Raji (cell line): ENCODE measurements around the gene EVX2.

Experiments
- POLR2A ChIP-seq: IDR thresholded peaks from 2 replicates; pipeline ENCODE4 v1.6.1; 2011; ENCODE audit warnings: low read depth, low read length, control low read depth; ENCODE audit not compliant: insufficient read depth

Gene EVX2

GRCh38 chr2:176079285-176079830 is 4.4 kb downstream of the EVX2 start:
- TF ChIP-seq POLR2A, result no peak

DNA sequence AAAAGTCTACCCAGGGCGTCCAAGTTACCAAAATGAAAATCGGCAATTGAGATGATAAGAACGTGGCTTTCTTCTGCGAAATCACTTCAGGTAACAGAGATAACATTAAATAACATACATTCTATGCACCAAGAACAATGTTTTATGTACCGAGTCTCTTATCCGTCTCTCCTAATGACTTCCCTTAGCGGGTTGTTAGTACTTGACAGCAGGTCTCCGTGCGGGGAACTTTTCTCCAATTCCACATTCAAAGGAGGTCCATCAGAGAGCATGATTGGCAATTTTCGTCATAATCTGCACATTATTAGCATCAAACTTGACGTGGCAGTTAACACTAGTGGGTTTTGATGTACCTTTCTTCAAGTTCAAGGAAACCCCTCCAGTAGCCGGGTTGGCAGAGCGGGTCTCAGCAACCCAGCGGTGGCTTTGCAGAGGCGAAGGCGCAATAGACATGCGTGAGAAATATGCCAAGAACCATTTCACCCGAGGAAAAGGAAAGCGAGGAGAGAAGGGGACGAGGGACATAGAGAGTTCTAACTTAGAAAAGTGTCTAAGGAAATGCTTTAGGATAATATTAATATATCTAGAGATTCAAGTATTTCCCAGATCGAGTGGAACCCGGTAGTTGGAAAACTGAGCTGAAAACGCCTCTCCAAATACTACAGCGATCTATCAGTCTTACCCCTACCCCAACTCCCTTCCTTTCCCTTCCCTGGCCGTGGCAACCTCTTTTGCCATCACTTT is 5.0 kb downstream of the EVX2 start:
- no peak for TF ChIP-seq POLR2A

DNA sequence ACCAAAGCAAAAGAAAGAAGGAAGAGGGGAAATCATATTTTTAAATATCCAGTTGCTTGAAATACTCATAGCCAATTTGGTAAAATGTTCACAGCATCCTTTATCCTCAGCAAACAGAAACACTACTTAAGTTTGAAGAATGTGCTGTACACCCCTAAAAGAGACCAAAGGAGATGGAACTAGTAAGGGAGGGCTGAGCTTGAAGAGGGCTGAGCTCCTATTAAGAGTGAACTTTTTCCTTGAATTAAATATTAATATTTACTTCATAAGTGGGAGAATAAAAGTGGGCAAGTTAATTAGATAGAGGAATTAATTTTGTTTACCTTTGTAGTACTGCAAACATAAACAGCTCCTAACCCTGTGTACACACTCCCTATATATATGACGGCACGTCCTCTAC is 7.0 kb downstream of the EVX2 start:
- TF ChIP-seq POLR2A, result no peak

- TF ChIP-seq POLR2A, result no peak
Measured at GRCh38 chr2:176076063-176076462, 7.7 kb downstream of the EVX2 start.

- no peak for TF ChIP-seq POLR2A
Measured at GRCh38 chr2:176075481-176075880, 8.3 kb downstream of the EVX2 start.

DNA sequence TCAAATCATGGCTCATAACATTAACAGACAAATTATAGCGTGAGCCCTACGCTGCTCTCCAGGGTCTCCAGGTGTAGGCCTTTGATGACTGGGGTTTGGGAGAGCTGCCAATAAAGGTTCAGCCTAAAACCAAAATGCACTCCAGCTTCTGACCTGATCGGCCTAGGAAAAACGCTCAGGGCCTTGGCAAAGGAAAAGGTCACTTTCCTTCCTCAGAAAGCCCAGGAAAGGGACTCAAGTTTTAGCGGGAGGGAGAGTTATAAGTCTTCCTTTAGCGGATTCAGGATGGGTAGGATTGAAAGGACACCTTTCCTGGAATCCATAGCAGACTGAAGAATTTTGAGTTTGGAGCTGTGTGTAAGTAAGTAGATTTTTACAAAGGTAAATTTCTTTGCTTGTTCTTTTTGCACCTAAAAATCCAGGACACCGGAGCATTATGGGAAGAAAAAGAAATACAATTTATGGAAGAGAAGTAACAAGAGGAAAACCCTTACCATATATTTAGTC is 8.8 kb downstream of the EVX2 start:
- no peak for TF ChIP-seq POLR2A

- no peak for TF ChIP-seq POLR2A
Measured at GRCh38 chr2:176072951-176073904, 10.5 kb downstream of the EVX2 start.

DNA sequence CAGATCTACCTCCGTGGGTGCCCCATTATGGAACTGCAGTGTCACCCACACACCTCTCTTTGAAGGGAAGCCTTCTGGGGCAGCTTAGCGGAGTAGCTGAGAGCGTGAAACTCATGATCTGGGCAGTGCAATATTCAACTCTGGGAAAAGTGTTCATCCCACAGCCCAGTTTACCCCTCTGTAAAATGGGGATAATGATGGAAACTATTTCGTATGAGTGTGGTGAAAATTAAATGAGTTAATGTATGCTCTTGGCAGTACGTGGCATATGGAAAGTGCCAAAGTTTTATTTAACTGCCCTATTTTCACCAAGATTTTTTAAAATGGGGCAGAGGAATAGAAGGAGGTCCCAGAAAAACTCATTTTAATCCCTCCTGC is 11.5 kb downstream of the EVX2 start:
- no peak for TF ChIP-seq POLR2A

DNA sequence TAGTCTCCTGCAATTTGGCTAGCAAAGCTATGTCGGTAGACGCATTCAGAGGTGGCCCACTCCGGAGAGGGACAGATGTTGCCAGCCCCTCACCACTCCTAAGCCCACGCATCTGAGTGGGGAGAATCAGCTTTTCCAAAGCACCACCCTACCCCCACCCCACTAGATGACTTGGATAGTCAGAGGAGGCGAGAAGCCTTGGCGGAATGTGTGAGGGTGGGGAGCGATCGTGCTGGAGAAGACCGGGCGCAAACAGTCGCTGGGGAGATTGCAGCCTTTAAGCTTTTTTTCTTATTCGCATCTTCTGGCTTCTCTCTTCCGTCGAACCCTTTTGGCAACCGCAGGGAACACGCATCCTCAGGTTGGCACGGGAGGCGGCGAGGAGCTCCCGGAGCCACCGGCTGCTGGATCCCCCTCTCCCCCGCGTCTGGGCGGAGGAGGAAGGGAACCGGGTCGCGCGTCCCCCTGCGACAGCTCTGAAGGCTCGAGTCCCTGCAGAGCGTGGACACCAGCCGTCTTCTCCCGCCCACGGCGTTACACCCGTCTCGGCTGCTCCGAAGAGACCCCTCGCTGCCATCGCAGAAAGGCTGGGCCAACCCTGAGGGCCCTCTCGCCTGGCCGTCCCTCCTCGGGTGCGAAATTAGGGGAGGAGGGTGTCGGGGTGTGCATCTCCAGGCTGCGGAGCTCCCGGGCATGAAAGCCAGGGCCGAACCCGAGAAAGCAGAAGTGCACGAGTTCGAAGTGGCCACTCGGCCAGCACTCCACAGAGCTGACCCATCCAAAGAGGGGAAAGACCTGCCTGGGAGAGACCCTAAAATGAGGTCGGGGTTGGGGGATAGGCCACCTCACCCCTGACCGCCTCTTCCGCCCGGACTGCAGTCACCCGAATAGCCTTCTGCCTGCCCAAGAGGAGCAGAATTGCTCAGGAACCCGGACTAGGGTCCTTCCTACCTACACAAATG is 12.2 kb downstream of the EVX2 start:
- no peak for TF ChIP-seq POLR2A

GRCh38 chr2:176068419-176068832 is 15.3 kb downstream of the EVX2 start:
- TF ChIP-seq POLR2A, result no peak

- no peak for TF ChIP-seq POLR2A
Measured at GRCh38 chr2:176067589-176068418, 16.0 kb downstream of the EVX2 start.

GRCh38 chr2:176066645-176067588 is 16.8 kb downstream of the EVX2 start:
- no peak for TF ChIP-seq POLR2A

DNA sequence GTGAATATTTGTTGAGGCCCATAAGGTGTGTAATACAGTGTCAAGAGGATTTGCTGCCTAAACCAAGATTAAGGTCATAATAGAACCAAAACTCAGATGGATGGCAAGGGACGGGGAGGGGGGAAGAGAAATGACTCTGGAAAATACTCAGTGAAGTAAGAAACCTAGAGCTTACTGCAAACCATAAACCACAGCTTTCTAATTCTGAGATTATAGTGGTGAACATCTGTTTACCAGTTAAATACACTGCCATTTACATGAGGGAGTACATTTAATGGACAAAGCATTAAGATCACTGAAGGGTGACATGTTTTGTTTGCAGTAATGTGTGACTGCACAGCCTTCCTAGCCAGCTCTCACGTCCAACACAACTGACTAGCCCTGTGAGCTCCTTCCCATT is 19.8 kb downstream of the EVX2 start:
- no peak for TF ChIP-seq POLR2A
